Activated naive CD8-positive, alpha-beta T cell treated with anti-CD3 and anti-CD28 coated beads, Interleukin-2, amount 50 U/mL, for 24 hours (primary cell): ENCODE results near the gene FAM81A.
"Not testable (repeated sequence)": the region's sequence is repeated elsewhere in the genome, so short reads cannot be mapped to it uniquely, and the experiment has no call there.

Experiments
- ATAC-seq: fragments of 150-1000 bp; cut with Tn5 transposase; one replicate; pipeline ENCODE4 v1.10.0; 2021
- DNase-seq: peaks from one replicate; pipeline ENCODE4 v3.0.0; 2021
- H3K27ac Mint-ChIP-seq: one replicate; pipeline ENCODE4 v1.8.0; 2021; ENCODE audit warnings: mild to moderate bottlenecking, mixed read lengths
- H3K27me3 Mint-ChIP-seq: one replicate; pipeline ENCODE4 v1.8.0; 2021; ENCODE audit warnings: mixed read lengths
- H3K36me3 Mint-ChIP-seq: one replicate; pipeline ENCODE4 v1.8.0; 2021; ENCODE audit warnings: low read depth, mixed read lengths
- H3K4me1 Mint-ChIP-seq: one replicate; pipeline ENCODE4 v1.8.0; 2021; ENCODE audit warnings: mixed read lengths
- H3K4me3 Mint-ChIP-seq: one replicate; pipeline ENCODE4 v1.8.0; 2021; ENCODE audit warnings: mild to moderate bottlenecking, moderate library complexity, mixed read lengths
- H3K9me3 Mint-ChIP-seq: one replicate; pipeline ENCODE4 v1.8.0; 2021; ENCODE audit warnings: mixed read lengths

The FAM81A gene

DNA sequence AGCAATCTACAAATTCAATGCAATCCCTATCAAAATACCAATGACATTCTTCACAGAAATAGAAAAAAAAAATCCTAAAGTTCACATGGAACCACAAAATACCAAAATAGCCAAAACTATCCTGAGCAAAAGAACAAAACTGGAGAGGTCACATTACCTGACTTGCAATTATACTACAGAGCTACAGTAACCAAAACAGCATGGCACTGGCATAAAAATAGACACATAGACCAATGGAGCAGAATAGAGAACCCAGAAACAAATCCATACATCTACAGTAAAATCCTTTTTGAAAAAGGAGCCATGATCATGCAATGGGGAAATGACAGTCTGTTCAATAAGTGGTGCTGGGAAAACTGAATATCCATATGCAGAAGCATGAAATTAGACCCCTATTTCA is 51.5 kb downstream of the FAM81A start:
- not testable (repeated sequence) for ATAC-seq, H3K27me3 Mint-ChIP-seq, H3K36me3 Mint-ChIP-seq, H3K4me1 Mint-ChIP-seq, H3K4me3 Mint-ChIP-seq, H3K27ac Mint-ChIP-seq, H3K9me3 Mint-ChIP-seq, DNase-seq

DNA sequence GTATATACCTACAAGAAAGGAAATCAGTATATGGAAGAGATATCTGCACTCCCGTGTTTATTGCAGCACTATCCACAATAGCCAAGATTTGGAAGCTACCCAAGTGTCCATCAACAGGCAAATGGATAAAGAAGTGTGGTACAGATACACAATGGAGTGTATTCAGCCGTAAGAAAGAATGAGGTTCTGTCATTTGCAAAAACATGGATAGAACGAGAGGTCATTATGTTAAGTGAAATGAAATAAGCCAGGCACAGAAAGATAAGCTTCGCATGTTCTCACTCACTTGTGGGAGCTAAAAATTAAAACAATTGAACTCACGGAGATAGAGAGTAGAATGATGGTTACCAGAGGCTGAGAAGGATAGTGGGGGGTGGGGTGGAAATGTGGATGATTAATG is 53.1 kb downstream of the FAM81A start:
- Mint-ChIP-seq H3K27ac (no peak overlapping the region), H3K4me1 (peaks cover 6% of the 10 kb centered on the region), H3K4me3 (no peak overlapping the region), H3K9me3 (no peaks in the 10 kb centered on the region), H3K27me3 (no peaks in the 10 kb centered on the region), H3K36me3 (no peaks in the 10 kb centered on the region)
- ATAC-seq (no peak), DNase-seq (no peak)

DNA sequence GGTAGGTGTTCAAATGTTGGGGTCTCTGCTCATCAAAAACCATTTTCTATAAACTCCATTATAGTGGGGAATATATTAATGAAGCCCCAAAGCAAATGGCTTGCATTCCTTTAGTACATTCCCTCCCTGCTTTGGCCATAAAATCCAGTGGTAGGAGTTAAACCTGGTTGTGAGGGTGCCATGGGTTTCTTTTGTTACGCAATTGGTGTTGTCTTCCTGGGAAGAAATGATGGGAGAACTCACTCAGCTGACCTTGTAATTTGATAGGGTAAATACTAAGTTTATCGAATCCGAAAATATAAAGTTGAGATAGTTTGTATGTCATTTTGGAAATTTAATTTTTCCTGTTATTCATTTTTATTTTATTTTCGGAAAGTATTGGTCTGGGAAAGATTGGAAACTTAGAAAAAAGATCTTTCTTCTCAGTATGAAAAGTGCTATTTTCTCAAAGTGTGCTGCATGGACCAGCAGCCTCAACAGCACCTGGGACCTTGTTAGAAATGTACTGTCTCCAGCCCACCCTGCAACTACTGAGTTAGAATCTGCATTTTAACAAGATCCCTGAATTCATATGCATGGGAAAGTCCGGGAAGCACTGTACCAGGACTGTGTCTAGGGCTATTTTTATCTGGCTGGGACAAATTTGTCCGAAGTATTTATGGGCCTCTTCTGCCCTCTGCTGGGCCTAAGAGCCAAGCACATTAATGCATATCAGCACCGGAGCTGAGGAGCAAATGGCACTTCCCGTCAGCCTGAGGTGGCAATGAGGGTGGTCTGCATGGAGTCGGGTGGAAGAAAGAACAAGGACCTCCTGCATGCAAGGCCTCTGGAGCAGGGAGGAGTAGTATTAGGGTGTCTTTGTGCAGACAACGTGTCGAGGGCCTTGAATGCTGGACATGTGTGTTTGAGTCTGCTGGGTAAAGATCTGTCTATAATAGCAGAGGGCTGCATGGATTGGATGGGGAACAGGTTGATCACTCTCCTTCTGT is 54.7 kb downstream of the FAM81A start:
- H3K9me3 Mint-ChIP-seq = no peaks in the 10 kb centered on the region
- H3K27me3 Mint-ChIP-seq = no peaks in the 10 kb centered on the region
- ATAC-seq (peak; percentile 78), DNase-seq (peak; percentile 48)
- no peak overlapping the region for H3K27ac Mint-ChIP-seq
- no peak overlapping the region for H3K4me3 Mint-ChIP-seq
- no peaks in the 10 kb centered on the region for H3K36me3 Mint-ChIP-seq
- peaks cover 6% of the 10 kb centered on the region for H3K4me1 Mint-ChIP-seq

DNA sequence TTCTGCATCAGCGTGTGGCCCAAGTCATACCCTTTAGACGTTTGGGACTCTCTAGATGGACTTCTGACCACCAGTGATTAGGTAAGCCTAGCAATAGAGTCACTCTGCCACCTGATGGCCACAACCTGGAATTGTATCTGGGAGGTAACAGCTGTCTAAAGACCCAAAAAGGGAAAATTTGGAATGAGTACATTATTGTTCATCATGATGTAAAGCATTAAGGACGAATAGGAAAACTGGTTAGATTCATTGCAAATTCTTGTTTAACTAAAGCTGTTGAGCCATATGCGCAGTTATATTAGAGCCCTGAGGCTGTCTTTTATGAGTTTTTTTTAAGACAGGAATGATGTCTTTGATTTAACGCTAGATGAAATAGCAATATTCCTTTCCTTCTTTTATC is 63.6 kb downstream of the FAM81A start:
- no peak for ATAC-seq
- H3K27ac Mint-ChIP-seq = no peak overlapping the region
- H3K4me3 Mint-ChIP-seq = no peak overlapping the region
- no peaks in the 10 kb centered on the region for H3K36me3 Mint-ChIP-seq
- H3K9me3 Mint-ChIP-seq = no peaks in the 10 kb centered on the region
- H3K27me3 Mint-ChIP-seq = no peaks in the 10 kb centered on the region
- DNase-seq = peak; percentile 25
- no peaks in the 10 kb centered on the region for H3K4me1 Mint-ChIP-seq

DNA sequence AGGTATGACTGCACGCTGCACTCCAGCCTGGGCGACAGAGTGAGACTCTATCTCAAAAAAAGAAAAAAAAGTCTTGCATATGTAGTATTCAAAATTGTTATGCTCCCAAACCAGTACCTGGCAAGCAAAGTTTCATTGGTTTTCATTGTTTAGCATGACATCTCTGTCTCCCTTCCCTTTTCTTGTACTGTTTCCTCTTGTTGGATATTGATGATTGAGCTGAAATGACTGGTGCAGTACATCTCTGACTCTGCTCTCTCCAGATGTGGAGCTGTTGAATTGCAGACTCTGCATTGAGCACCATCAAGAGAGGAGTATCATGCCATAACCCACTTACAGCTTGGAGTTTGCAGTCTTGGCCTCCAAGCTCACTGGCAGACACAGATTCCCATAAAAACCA is 77.2 kb downstream of the FAM81A start:
- Mint-ChIP-seq H3K27me3 (no peaks in the 10 kb centered on the region), H3K9me3 (no peaks in the 10 kb centered on the region), H3K4me3 (no peak overlapping the region), H3K4me1 (peaks cover 12% of the 10 kb centered on the region), H3K36me3 (no peaks in the 10 kb centered on the region), H3K27ac (no peak overlapping the region)
- ATAC-seq = no peak
- DNase-seq = no peak

DNA sequence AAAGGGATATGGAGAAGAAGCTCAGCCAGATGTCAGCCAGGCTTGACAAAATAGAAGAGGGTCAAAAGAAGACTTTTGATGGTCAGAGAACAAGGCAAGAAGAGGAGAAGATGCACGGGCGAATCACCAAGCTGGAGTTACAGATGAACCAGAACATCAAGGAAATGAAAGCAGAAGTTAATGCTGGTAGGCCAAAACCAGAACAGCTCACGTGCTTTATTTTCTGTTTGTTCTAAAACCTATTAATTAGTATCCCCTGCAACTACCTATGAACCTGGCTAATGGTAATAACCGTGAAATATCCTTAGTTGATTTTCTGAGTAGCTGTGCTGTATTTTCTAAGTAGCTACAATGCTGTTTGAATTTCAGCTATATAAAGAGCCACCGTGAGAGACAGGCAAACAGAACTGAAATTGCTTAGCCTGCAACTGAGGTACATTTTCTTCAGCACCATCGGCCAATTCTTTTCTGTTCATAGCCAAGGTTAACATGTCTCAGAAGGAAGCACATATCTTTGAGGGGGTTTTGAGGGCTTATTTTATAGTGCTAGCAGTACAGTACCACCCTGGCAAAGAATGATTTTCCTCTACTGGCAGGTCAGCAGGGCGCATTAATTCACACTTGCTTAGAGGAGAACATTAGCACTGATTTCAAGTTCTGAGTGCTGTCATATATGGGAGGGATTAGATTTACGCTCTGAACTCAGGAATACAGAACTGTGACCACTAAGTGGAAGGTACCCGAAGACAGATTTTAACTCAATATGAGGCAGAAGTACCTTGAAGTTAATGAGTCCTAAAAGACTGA is 78.9 kb downstream of the FAM81A start:
- Mint-ChIP-seq H3K9me3 (no peaks in the 10 kb centered on the region), H3K27me3 (peaks cover 3% of the 10 kb centered on the region), H3K36me3 (no peaks in the 10 kb centered on the region), H3K4me3 (no peak overlapping the region), H3K27ac (peak overlapping the region; percentile 43), H3K4me1 (peaks cover 17% of the 10 kb centered on the region)
- no peak for ATAC-seq
- DNase-seq = no peak

DNA sequence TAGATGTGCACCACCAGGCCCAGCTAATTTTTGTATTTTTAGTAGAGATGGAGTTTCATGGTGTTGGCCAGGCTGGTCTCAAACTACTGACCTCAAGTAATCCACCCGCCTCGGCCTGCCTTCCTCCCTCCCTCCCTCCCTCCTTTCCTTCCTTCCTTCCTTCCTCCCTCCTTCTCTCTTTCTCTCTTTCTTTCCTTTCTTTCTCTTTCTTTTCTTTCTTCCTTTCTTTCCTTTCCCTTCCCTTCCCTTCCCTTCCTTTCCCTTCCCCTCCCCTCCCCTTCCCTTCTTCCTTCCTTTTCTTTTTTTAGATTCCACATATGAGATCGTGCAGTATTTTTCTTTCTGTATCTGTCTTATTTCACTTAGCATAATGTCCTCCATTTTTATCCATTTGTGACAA is 81.3 kb downstream of the FAM81A start:
- no peak overlapping the region for H3K27ac Mint-ChIP-seq
- no peak for ATAC-seq

DNA sequence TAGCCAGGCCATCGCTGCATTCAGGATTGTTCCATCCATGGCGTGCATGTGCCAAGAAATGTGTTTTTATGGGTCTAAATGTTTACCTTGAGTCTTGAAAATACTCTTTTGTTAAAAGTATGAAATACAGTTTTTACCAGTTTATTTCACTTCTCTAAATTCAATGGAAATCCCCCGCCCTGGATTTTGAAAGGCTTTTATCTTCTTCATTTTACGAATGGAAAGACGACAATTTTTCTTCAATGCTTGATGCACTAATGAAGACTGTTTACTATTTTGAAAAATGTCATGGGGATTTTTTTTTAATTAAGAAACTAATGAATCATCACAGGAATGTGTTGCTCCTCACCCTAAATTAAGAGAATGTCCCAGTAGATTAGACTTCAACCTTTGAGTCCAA is 83.5 kb downstream of the FAM81A start:
- Mint-ChIP-seq H3K4me3 (no peak overlapping the region), H3K27ac (no peak overlapping the region), H3K27me3 (peaks cover 3% of the 10 kb centered on the region), H3K4me1 (peaks cover 42% of the 10 kb centered on the region), H3K36me3 (no peaks in the 10 kb centered on the region), H3K9me3 (no peaks in the 10 kb centered on the region)
- ATAC-seq (no peak), DNase-seq (no peak)

More for the DNA sequence above, 81.3 kb downstream of the FAM81A start:
- Mint-ChIP-seq H3K9me3 (no peaks in the 10 kb centered on the region), H3K36me3 (no peaks in the 10 kb centered on the region), H3K4me3 (no peak overlapping the region), H3K27me3 (peaks cover 3% of the 10 kb centered on the region), H3K4me1 (peaks cover 40% of the 10 kb centered on the region)
- no peak for DNase-seq

DNA sequence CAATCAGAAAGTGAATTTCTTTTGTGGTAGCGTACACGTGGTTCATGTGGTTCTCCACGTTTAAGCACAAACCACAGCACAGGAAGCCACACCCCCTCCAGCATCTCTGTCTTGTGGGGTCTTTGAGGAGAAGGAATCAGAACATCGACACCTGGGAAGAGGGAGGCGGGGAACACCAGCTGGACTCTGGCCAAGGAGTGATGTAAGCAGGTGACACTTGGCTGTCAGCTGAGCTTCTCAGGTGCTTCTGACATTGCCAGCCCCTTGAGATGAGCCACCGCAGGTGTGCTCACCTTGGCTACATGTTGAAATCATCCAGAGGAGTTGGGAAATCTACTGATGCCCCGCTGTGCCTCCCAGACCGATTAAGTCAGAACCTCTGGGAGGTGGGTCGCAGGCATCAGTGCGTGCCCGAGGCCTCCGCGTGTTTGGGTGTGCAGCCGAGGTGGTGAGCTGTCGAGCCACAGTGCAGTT is 85.0 kb downstream of the FAM81A start:
- peaks cover 35% of the 10 kb centered on the region for H3K4me1 Mint-ChIP-seq
- no peaks in the 10 kb centered on the region for H3K36me3 Mint-ChIP-seq
- H3K27ac Mint-ChIP-seq = no peak overlapping the region
- H3K4me3 Mint-ChIP-seq = no peak overlapping the region
- DNase-seq (peak; percentile 37), ATAC-seq (no peak)
- no peaks in the 10 kb centered on the region for H3K9me3 Mint-ChIP-seq
- H3K27me3 Mint-ChIP-seq = peaks cover 3% of the 10 kb centered on the region

DNA sequence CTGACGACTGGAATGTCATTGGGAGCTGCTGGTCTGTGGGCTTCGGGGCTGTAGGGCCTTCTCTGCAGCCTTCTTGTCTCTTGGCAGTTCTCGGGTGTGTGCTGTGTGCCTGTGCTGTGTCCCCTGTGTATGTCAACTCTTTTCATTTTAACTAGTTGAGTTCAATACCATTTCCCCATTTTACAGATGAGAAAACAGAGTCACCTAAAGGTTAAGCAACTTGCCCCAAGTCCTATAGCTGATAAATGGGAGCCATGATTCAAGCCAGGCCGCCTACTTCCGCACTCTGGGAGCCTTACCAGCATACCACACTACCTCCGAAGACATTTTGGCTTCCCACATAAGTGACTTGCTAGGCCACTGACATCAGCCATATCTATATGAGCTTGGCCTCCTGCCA is 85.7 kb downstream of the FAM81A start:
- H3K4me1 Mint-ChIP-seq = peaks cover 35% of the 10 kb centered on the region
- H3K9me3 Mint-ChIP-seq = no peaks in the 10 kb centered on the region
- peaks cover 3% of the 10 kb centered on the region for H3K27me3 Mint-ChIP-seq
- H3K4me3 Mint-ChIP-seq = no peak overlapping the region
- peak overlapping the region; percentile 20 for H3K27ac Mint-ChIP-seq
- ATAC-seq (no peak), DNase-seq (no peak)
- H3K36me3 Mint-ChIP-seq = no peaks in the 10 kb centered on the region

DNA sequence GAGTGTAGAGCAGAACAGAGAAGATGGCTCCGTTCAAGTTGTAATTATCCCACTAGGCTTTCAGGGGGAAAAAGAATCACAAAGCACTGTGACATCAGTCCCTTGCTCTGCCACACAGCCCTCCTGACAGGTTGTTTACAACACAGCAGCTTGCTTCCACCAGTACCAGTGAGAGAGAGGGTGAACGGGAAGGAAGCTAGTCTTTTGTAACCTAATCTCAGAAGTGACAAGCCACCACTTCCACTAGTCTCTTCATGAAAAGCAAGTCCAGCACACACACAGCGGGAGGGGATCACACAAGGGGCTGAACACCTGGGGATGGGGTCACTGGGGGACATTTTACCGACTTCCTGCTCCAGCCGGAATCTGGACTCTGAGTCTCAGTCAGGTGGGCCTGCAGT is 86.3 kb downstream of the FAM81A start:
- Mint-ChIP-seq H3K4me1 (peaks cover 37% of the 10 kb centered on the region), H3K27me3 (peaks cover 3% of the 10 kb centered on the region), H3K27ac (no peak overlapping the region), H3K36me3 (no peaks in the 10 kb centered on the region), H3K9me3 (no peaks in the 10 kb centered on the region), H3K4me3 (no peak overlapping the region)
- ATAC-seq (no peak), DNase-seq (no peak)

DNA sequence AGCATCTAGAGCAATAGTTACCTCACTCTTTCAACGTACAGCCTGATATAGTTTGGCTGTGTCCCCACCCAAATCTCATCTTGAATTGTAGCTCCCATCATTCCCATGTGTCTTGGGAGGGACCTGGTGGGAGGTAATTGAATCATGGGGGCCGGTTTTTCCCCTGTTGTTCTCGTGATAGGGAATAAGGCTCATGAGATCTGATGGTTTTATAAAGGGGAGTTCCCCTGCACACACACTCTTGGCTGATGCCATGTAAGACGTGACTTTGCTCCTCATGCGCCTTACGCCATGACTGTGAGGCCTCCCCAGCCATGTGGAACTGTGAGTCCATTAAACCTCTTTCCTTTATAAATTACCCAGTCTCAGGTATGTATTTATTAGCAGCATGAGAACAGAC is 88.5 kb downstream of the FAM81A start:
- DNase-seq, ATAC-seq, H3K4me3 Mint-ChIP-seq, H3K36me3 Mint-ChIP-seq, H3K27ac Mint-ChIP-seq, H3K27me3 Mint-ChIP-seq, H3K9me3 Mint-ChIP-seq: not testable (repeated sequence)
- H3K4me1 Mint-ChIP-seq = peaks cover 34% of the 10 kb centered on the region

DNA sequence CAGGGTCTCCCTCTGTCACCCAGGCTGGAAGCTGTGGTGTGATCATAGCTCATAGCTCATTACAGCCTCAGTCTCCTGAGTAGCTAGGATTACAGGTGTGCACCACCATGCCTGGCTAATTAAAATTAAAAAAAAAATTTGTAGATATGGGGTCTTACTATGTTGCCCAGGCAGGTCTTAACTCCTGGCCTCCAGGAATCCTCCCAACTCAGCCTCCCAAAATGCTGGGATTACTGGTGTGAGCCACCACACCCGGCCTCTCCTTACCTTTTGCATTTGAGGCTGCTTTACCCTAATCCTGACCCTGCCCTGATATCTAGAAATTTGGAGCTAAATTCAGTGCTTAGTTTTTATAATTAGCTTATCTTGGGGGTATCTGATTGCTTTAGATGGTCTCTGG is 90.4 kb downstream of the FAM81A start:
- peaks cover 16% of the 10 kb centered on the region for H3K4me1 Mint-ChIP-seq
- no peak overlapping the region for H3K27ac Mint-ChIP-seq
- no peaks in the 10 kb centered on the region for H3K36me3 Mint-ChIP-seq
- DNase-seq (no peak), ATAC-seq (no peak)
- no peaks in the 10 kb centered on the region for H3K27me3 Mint-ChIP-seq
- no peaks in the 10 kb centered on the region for H3K9me3 Mint-ChIP-seq
- H3K4me3 Mint-ChIP-seq = no peak overlapping the region

DNA sequence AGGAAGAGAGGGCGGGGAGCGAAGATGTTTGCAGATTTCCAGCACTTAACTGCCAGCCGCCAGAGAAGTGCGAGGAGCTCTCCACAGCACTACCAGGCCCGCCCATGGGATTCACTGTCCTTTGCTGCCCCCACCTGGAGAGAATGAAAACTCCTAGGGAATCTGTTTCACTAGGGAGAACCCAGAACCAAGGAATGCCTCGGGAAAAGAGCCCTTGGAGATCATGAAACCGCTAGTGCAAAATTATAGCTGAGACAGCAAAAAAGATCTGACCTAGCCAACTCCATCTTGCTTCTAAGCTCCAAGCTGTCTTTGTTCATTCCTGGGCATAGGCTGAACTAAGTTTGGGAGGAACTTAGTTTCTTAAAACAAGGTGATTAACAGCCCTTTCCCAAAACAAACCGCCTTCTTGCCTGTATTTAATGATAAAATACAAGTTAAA is 91.0 kb downstream of the FAM81A start:
- Mint-ChIP-seq H3K4me3 (no peak overlapping the region), H3K27me3 (peaks cover 1% of the 10 kb centered on the region), H3K4me1 (peaks cover 11% of the 10 kb centered on the region), H3K36me3 (no peaks in the 10 kb centered on the region), H3K27ac (no peak overlapping the region), H3K9me3 (no peaks in the 10 kb centered on the region)
- DNase-seq (peak; percentile 76), ATAC-seq (peak; percentile 73)
